H4 (cell line): Measurements from ENCODE around the gene SMC2. TPM values are rescaled to one million over a fixed set of nuclear protein-coding genes. Genes with fewer than 3 reads are reported as not detected.

Source experiments
- DNase-seq: peaks from one replicate; pipeline ENCODE4 v3.0.0-alpha.2; 2015; ENCODE audit warnings: low spot score
- total RNA-seq: library from RNA; depleted of rRNA; stranded (reverse); fragments of >200 nt; shearing (Covaris generic); gene quantifications from 2 replicates; pipeline ENCODE4 v1.2.3, GENCODE V29; 2014

Gene SMC2
- total RNA-seq, 1 experiment from 2014 or later, result 25.6 TPM

DNA sequence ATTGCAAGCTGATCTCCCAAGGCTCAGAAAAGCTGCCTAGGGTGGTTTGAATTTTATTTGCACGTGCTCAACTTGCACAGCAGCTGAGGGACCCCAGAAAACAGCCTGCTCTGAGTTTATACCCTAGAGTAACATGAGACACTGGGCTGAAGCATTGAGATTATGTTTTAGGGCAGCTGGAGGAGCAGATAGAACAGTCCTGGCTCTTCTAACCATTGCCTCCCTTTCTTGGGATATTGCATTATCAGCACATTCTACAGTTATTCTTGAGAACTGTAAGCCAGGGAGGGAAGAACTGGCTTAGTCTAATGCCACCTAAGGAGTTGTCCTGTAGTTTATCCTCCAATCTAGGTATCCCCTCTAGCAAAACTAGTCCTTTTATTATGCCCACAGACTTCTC is 10.3 kb downstream of the SMC2 start:
- no peak for DNase-seq

DNA sequence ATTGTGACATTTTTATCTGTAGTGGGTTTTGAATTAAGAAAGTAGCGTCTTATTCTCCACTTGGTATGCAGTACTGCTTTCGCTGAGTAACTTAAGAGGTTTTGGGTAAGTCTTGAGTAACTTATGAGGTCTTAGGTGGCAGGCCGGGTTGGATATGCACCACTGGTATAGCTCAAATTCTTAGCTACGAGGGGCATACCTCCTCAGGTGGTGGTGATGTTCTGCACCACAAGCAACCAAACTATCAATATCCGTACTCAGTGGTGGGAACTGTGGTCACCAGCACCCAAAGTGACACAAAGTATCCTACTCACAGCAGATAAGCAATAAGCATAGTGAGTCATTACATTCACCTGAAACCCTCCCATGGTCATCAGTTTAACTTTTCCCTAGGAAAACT is 13.7 kb downstream of the SMC2 start:
- no peak for DNase-seq

DNA sequence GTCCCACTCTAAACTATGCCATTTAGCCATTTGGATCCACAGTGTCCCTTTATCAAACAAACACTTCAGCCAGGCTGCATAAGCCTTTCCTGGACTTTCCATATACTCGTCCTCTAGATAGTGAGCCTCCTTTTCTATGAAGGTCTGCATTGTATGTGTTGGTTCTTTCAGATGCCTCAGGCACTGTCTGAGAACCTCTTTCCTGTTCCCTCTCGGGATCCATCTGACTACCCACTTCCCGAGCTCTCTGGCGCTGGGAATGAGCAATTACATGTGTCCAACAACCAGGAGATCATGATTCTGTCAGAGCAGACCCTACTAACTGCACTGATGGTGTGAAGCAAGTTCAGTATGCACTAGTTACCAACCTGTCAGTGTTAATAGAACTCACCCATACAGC is 14.2 kb downstream of the SMC2 start:
- DNase-seq, result no peak

DNA sequence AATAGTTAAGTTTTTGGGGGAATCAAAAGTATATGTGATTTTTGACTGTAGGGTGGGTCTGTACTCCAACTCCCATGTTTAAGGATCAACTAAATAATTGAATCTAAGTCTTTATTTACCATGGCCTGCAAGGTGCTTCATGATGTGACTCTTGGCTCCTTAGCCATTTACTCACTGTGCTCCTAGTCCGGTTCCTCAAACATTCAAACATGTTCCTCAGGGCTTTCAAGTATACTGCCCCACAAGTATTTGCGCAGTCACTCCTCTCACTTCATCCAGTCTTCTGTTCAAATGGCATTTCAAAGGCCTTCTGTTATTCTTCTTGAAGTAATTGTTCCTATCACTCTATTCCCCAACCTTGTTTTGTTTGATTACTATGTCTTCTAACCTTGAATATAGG is 16.4 kb downstream of the SMC2 start:
- DNase-seq, result no peak

DNA sequence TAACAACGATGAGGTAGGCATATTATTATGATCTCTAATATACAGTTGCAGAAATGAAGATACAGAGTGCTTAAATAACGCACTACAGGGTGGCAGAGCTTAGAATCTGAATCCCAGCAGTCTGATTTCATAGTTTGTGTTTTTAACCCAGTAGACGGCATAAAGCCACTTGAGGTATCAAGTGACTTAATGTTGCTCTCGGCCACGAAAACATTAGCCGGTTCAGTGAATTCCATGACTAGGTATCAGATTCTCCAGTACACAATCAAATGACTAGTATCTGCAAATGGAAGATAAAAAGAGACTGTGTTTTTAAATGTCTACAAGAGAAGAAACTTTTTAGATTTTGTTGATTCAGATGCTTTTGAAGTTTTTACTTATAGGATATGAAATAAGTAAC is 24.8 kb downstream of the SMC2 start:
- DNase-seq, result no peak

DNA sequence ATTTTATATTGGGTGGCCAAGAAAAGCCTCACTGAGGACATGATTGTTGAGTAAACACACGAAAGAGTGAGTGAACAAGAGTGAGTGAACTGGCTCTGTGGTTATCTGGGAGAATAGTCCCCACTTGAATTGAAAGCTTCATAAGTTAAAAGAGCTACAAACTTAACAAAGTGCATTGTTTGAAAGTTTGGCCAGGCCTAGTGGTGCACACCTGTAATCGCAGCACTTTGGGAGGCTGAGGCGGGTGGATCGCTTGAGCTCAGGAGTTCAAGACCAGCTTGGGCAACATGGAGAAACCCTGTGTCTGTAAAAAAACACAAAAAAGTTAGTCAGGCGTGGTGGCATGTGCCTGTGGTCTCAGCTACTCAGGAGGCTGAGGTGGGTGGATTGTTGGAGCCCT is 26.9 kb downstream of the SMC2 start:
- no peak for DNase-seq

DNA sequence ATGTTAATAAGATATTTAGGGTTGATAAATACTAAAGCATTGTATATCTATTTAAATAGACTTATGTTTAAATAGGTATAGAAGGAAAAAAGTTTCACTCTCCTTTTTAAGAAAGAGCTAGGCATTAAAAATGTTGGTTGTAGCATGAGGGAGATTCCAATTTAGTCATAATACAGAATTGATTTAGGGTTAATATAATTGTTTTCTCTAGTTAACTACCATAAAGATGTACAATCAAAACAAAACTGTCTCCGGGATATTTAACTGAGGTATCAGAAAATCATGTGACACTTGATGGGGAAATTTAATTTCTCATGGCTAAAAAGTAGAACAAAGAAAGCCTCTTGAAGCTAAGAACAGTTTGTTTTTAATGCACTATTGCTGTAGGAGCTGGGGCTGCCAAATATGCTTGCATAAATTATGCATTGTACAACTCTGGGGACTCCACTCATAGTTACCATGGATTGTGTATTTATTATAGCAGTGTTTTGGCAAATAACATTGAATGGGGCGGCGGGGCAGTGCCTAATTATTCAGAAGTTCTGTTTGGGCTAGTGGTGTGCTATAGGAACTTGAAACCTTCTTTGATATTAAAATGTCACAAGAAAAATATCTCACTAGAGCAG is 44.2 kb downstream of the SMC2 start:
- DNase-seq, result no peak

DNA sequence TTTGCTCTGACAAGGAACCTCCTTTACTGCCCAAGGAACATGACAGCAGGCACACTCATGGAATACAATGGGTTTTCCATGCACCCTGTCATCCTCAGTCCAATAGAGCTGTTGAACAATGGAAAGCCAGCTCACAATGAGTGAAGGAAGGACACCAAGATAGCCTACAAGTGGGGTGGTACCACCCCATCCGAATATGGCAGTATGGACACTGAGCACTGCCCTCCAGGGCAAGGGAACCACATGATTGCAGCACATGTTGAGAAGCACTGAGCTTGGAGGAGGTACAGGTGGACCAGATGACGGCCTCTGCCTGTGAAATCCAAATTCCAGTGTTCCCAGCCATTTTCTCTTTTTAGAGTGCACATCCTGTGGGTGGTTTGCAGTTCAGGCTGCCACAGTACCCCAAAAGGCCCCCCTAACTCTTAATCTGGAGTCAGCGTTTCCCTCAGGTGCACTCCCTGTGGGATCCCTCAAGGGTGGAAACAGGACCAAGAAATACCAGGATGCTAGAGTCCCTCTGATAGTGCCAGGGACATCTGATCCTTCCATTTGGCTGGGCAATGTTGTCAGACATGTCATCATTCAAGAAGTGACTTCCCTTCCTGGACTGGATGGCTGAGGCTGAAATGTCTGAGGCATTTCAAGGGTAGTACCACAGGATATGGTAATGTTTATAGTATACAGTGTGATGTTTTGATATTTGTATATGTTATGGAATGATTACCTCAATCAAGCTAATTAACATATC is 48.9 kb downstream of the SMC2 start:
- DNase-seq, result no peak

DNA sequence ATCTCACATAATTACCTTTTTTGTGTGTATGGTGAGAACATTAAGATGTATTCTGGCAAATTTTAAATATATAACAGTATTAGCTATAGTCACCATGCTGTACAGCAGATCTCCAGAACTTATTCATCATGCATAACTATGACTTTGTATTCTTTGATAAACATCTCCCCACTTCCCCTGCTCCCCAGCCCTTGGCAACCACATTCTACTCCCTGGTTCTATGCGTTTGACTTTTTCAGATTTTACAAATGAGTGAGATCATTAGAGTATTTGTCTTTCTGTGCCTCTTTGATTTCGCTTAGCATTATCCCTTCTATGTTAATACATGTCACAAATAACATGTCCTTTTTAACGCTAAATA is 49.4 kb downstream of the SMC2 start:
- no peak for DNase-seq

DNA sequence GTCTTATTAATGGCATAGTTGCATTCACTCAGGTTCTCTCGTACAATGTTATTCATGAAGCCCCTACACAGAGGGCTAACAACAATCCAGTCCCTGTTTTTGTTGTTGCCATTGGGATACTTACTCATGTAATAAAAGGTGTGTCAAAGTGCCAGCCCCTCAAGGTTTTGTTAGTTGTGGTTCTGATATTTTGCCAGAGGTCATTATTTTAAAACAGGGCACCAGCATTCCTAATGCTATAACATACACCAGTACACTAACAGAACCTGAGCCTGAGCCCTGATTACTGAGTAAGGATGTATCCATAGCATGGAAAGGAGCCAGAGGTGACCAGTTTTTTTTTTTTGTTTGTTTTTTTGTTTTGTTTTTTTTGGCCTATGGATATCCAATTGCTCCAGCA is 50.2 kb downstream of the SMC2 start:
- DNase-seq, result peak; percentile 3

DNA sequence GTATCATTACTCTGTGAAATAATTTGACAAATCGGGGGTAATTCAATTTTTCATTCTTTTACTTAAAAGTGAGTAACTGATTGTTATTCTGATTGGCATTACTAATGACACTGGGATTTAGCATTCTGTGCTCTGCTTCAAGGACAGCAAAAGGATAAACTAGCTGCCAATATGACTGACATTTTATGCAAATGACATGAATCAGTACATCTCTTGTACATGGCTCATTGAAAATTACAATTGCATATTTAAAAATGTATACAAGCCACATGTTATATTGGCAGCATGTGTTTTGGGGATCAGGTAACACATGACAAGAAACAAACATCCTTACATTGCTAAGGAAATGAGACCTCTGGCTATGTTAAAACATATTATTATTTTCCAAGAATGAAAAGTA is 79.0 kb downstream of the SMC2 start:
- DNase-seq, result no peak

DNA sequence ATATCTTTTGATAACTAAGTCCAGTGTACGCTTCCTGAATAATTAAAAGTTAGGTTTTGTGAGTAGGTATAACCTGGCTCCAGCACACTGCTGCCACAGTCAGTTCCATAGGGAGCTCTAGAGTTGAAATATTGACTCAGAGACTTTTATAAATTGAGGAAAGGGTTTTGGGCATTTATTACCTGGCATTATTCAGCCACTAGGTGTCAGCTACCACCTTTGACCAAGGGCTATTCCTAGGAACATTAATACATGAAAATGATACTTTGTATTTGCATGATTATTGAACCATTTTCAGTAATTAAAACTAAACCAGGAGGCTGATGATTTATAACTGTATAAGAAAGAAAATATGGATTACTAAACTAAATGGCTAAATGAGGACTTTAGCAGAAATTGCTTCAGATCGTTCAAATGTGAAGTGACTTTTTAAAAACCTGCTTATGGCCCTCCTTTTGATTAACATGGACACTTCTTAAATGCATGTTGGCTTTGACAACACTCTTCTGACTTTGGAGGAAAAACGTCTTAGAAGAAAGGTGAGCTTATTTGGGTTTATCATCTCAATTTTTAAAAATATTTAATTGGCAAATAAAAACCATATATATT is 83.0 kb downstream of the SMC2 start:
- DNase-seq, result peak; percentile 3

DNA sequence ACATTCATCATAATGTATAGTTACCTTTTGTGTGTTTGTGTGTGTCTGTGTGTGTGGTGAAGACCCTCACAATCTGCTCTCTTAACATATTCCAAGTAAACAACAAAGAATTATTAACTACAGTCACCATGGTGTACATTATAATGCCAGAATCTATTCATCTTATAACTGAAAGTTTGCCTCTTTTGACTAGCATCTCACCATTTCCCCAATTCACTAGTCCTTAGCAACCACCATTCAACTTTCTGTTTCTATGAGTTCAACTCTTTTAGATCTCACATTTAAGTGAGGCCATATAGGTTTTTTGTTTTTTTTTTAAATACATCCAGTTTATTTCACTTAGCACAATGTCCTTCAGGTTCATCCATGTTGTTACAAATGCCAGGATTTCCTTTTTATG is 83.6 kb downstream of the SMC2 start:
- no peak for DNase-seq
